Mesothelial cell of epicardium (in vitro differentiated cells): ENCODE data around the gene GGTLC2. TPM values are rescaled to one million over a fixed set of nuclear protein-coding genes. Genes with fewer than 3 reads are reported as not detected.

Experiments used
- DNase-seq, 2 experiments: peaks; one replicate each; pipeline ENCODE4 v3.0.0; 2021; ENCODE audit warnings: low spot score in 2 of 2; ENCODE audit not compliant: unreplicated experiment in 2 of 2
- H3K27ac Mint-ChIP-seq: 2 replicates; pipeline ENCODE4 v1.8.0; 2021; ENCODE audit warnings: mixed read lengths
- H3K27me3 Mint-ChIP-seq: 2 replicates; pipeline ENCODE4 v1.8.0; 2021; ENCODE audit warnings: low read depth, mixed read lengths
- H3K36me3 Mint-ChIP-seq: 2 replicates; pipeline ENCODE4 v1.8.0; 2021; ENCODE audit warnings: mixed read lengths
- H3K4me1 Mint-ChIP-seq: 2 replicates; pipeline ENCODE4 v1.8.0; 2021; ENCODE audit warnings: mixed read lengths
- H3K4me3 Mint-ChIP-seq: 2 replicates; pipeline ENCODE4 v1.8.0; 2021; ENCODE audit warnings: mild to moderate bottlenecking, moderate library complexity, mixed read lengths
- H3K9me3 Mint-ChIP-seq: 2 replicates; pipeline ENCODE4 v1.8.0; 2021; ENCODE audit warnings: mixed read lengths
- CTCF ChIP-seq: fragments of 200-600 bp; sonication (generic); IDR thresholded peaks from one replicate; pipeline ENCODE4 v1.5.0; 2021; ENCODE audit warnings: antibody characterized with exemption; ENCODE audit not compliant: unreplicated experiment
- total RNA-seq: library from RNA; stranded (reverse); gene quantifications from 3 replicates; pipeline ENCODE4 v1.2.1, GENCODE V29; 2021

GGTLC2 gene
- total RNA-seq, 1 donor from 2014 or later, result not detected

- Mint-ChIP-seq H3K9me3 (no peaks in the 10 kb centered on the region), H3K27me3 (peaks cover 25% of the 10 kb centered on the region), H3K4me3 (no peak overlapping the region), H3K4me1 (peaks cover 9% of the 10 kb centered on the region), H3K27ac (no peak overlapping the region), H3K36me3 (no peaks in the 10 kb centered on the region)
- TF ChIP-seq CTCF, result no peak
- DNase-seq, result no peak
Observed at GRCh38 chr22:22682196-22682595, 37.8 kb downstream of the GGTLC2 start.

GRCh38 chr22:22682807-22683667 is 38.6 kb downstream of the GGTLC2 start:
- Mint-ChIP-seq H3K4me3 (no peak overlapping the region), H3K9me3 (no peaks in the 10 kb centered on the region), H3K4me1 (peaks cover 9% of the 10 kb centered on the region), H3K27ac (no peak overlapping the region), H3K27me3 (peaks cover 19% of the 10 kb centered on the region), H3K36me3 (no peaks in the 10 kb centered on the region)
- no peak for TF ChIP-seq CTCF
- DNase-seq, result no peak

GRCh38 chr22:22683668-22684361 is 39.4 kb downstream of the GGTLC2 start:
- H3K4me1 Mint-ChIP-seq, result peaks cover 9% of the 10 kb centered on the region
- H3K36me3 Mint-ChIP-seq, result no peaks in the 10 kb centered on the region
- H3K27me3 Mint-ChIP-seq, result peaks cover 16% of the 10 kb centered on the region
- H3K9me3 Mint-ChIP-seq, result no peaks in the 10 kb centered on the region
- TF ChIP-seq CTCF, result no peak
- no peak for DNase-seq
- H3K4me3 Mint-ChIP-seq, result no peak overlapping the region
- no peak overlapping the region for H3K27ac Mint-ChIP-seq

- H3K4me3 Mint-ChIP-seq, result no peak overlapping the region
Observed at GRCh38 chr22:22684580-22685561, 40.5 kb downstream of the GGTLC2 start.

More at GRCh38 chr22:22684580-22685561, 40.5 kb downstream of the GGTLC2 start:
- Mint-ChIP-seq H3K4me1 (peaks cover 9% of the 10 kb centered on the region), H3K27me3 (peaks cover 18% of the 10 kb centered on the region), H3K36me3 (no peaks in the 10 kb centered on the region), H3K9me3 (no peaks in the 10 kb centered on the region), H3K27ac (no peak overlapping the region)
- TF ChIP-seq CTCF, result no peak
- no peak for DNase-seq
